Gastrocnemius medialis (tissue), 4 donors: ENCODE data around the gene TFCP2.

Experiments
- CTCF ChIP-seq, 5 experiments: fragments of 450-650 bp in 3 of 5; fragments of 200-600 bp in 2 of 5; sonication (generic) in 2 of 5; IDR thresholded peaks in 4 of 5; conservative IDR thresholded peaks in 1 of 5; 1 replicate in 4 of 5; 2 replicates in 1 of 5; pipeline ENCODE4 v1.5.1; 2016 to 2019; ENCODE audit warnings: antibody characterized with exemption in 5 of 5, mild to moderate bottlenecking in 3 of 5, moderate library complexity in 3 of 5
- POLR2A ChIP-seq, 2 donors: fragments of 450-650 bp; IDR thresholded peaks; one replicate each; pipeline ENCODE4 v1.6.1; 2017; ENCODE audit warnings: antibody characterized with exemption in 2 of 2, mild to moderate bottlenecking in 2 of 2, moderate library complexity in 2 of 2

GRCh38 chr12:51187370-51187987, 14.5 kb upstream of the TFCP2 start:
- no peak for TF ChIP-seq POLR2A (IDR thresholded peaks at IDR 0.05)
- TF ChIP-seq CTCF (IDR thresholded peaks at IDR 0.05 in 4 of 5, conservative IDR thresholded peaks at IDR 0.05 in 1 of 5): no peak
